ENCODE results near the gene CTNNA1. TPM values are rescaled to one million over a fixed set of nuclear protein-coding genes. Genes with fewer than 3 reads are reported as not detected.

The CTNNA1 gene
- polyA plus RNA-seq, 1 donor (not counting 4 experiments of a cell fraction or from before 2014, with no cell fraction given) = 119 TPM

DNA sequence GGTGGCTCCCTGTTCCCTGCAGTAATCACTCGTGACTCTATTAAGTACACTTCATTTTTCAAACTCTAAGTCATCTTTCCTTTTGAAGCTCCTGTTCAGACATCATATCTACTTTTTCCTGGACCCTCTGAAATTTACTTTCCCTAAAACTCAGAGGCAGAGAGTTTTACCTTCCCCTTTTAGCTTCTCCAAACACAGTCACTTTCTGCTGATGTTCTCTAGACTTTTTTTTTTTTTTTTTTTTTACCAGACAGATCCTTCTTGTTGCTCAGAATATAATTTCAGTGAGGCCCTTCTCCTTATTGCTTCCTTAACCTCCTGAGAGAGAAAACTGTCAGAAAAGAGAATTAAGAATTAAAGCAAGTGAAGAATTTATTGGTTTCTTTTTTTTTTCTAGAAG, 208.5 kb downstream of the CTNNA1 start:
- H3K4me1 ChIP-seq (ENCODE audit: control insufficient read depth, extremely low read depth, insufficient read depth, low read length) = no peaks in the 10 kb centered on the region
- DNase-seq (ENCODE audit: low read depth, low spot score) = no peak
- no peaks in the 10 kb centered on the region for H4K20me1 ChIP-seq (ENCODE audit: control insufficient read depth, extremely low read depth, insufficient read depth, low read length)

GRCh38 chr5:138962614-138963370, 209.6 kb downstream of the CTNNA1 start:
- DNase-seq (ENCODE audit: low read depth, low spot score) (no peak), FAIRE-seq (no peak)
- Histone ChIP-seq H3K4me1 (ENCODE audit: control insufficient read depth, extremely low read depth, insufficient read depth, low read length) (no peaks in the 10 kb centered on the region), H3K27me3 (ENCODE audit: control insufficient read depth, extremely low read depth, insufficient read depth, low read length) (no peaks in the 10 kb centered on the region), H3K4me2 (ENCODE audit: control insufficient read depth, extremely low read depth, insufficient read depth, low read depth, low read length) (no peak overlapping the region), H3K9me1 (ENCODE audit: control insufficient read depth, extremely low read depth, insufficient read depth, low read length) (no peaks in the 10 kb centered on the region), H3K36me3 (ENCODE audit: control insufficient read depth in 2 of 2, extremely low read depth in 1 of 2, insufficient read depth in 2 of 2, low read length in 2 of 2) (no peaks in the 10 kb centered on the region), H2AFZ (ENCODE audit: control insufficient read depth, low read length) (no peak overlapping the region), H3K4me3 (ENCODE audit: control insufficient read depth in 2 of 3, extremely low read depth in 1 of 3, insufficient read depth in 2 of 3, low read depth in 1 of 3, low read length in 3 of 3) (no peak overlapping the region), H3K9me3 (ENCODE audit: control insufficient read depth, low read depth, low read length) (no peaks in the 10 kb centered on the region), H3K27ac (ENCODE audit: control insufficient read depth, insufficient read depth, low read length) (no peak overlapping the region), H3K9ac (ENCODE audit: control insufficient read depth, extremely low read depth, insufficient read depth, low read length) (no peak overlapping the region), H3K79me2 (ENCODE audit: control insufficient read depth, insufficient read depth, low read length) (no peaks in the 10 kb centered on the region), H4K20me1 (ENCODE audit: control insufficient read depth, extremely low read depth, insufficient read depth, low read length) (no peaks in the 10 kb centered on the region)
- TF ChIP-seq EZH2 (IDR thresholded peaks at IDR 0.05; ENCODE audit: low read length) = no peak
- TF ChIP-seq, protein P1, sequence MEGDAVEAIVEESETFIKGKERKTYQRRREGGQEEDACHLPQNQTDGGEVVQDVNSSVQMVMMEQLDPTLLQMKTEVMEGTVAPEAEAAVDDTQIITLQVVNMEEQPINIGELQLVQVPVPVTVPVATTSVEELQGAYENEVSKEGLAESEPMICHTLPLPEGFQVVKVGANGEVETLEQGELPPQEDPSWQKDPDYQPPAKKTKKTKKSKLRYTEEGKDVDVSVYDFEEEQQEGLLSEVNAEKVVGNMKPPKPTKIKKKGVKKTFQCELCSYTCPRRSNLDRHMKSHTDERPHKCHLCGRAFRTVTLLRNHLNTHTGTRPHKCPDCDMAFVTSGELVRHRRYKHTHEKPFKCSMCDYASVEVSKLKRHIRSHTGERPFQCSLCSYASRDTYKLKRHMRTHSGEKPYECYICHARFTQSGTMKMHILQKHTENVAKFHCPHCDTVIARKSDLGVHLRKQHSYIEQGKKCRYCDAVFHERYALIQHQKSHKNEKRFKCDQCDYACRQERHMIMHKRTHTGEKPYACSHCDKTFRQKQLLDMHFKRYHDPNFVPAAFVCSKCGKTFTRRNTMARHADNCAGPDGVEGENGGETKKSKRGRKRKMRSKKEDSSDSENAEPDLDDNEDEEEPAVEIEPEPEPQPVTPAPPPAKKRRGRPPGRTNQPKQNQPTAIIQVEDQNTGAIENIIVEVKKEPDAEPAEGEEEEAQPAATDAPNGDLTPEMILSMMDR (optimal IDR thresholded peaks at IDR 0.05 in 1 of 3, IDR thresholded peaks at IDR 0.05 in 1 of 3, conservative IDR thresholded peaks at IDR 0.05 in 1 of 3; ENCODE audit: extremely low read depth in 1 of 3, insufficient read depth in 2 of 3, low read length in 3 of 3) = no peak
- dilution Hi-C loops (cut with MboI; ENCODE audit: extremely low pct_ligation_motif_present, low sequenced_read_pairs) = no loop called here

More for the DNA sequence above, 208.5 kb downstream of the CTNNA1 start:
- Histone ChIP-seq H3K79me2 (ENCODE audit: control insufficient read depth, insufficient read depth, low read length) (no peaks in the 10 kb centered on the region), H2AFZ (ENCODE audit: control insufficient read depth, low read length) (no peak overlapping the region), H3K9ac (ENCODE audit: control insufficient read depth, extremely low read depth, insufficient read depth, low read length) (no peak overlapping the region), H3K27ac (ENCODE audit: control insufficient read depth, insufficient read depth, low read length) (no peak overlapping the region), H3K4me3 (ENCODE audit: control insufficient read depth in 2 of 3, extremely low read depth in 1 of 3, insufficient read depth in 2 of 3, low read depth in 1 of 3, low read length in 3 of 3) (no peak overlapping the region), H3K9me1 (ENCODE audit: control insufficient read depth, extremely low read depth, insufficient read depth, low read length) (no peaks in the 10 kb centered on the region), H3K27me3 (ENCODE audit: control insufficient read depth, extremely low read depth, insufficient read depth, low read length) (no peaks in the 10 kb centered on the region), H3K9me3 (ENCODE audit: control insufficient read depth, low read depth, low read length) (no peaks in the 10 kb centered on the region), H3K4me2 (ENCODE audit: control insufficient read depth, extremely low read depth, insufficient read depth, low read depth, low read length) (no peak overlapping the region), H3K36me3 (ENCODE audit: control insufficient read depth in 2 of 2, extremely low read depth in 1 of 2, insufficient read depth in 2 of 2, low read length in 2 of 2) (no peaks in the 10 kb centered on the region)
- FAIRE-seq = no peak
- no peak for TF ChIP-seq EZH2 (IDR thresholded peaks at IDR 0.05; ENCODE audit: low read length)
- TF ChIP-seq, protein P1 (optimal IDR thresholded peaks at IDR 0.05 in 1 of 3, IDR thresholded peaks at IDR 0.05 in 1 of 3, conservative IDR thresholded peaks at IDR 0.05 in 1 of 3; ENCODE audit: extremely low read depth in 1 of 3, insufficient read depth in 2 of 3, low read length in 3 of 3) = no peak
- dilution Hi-C loops (cut with MboI; ENCODE audit: extremely low pct_ligation_motif_present, low sequenced_read_pairs) = no loop called here

All from keratinocyte (primary cell).